Thyroid gland (tissue), 4 donors: ENCODE data around the gene PLEKHM2. TPM values are rescaled to one million over a fixed set of nuclear protein-coding genes. Genes with fewer than 3 reads are reported as not detected.

Experiments
- DNase-seq, 2 donors: peaks; one replicate each; pipeline ENCODE4 v3.0.0-alpha.2; 2019
- H3K27ac ChIP-seq, 3 donors: fragments of 200-600 bp; sonication (generic); 1 replicate in 2 of 3; 2 replicates in 1 of 3; pipeline ENCODE4 v1.5.1; 2016 to 2019; ENCODE audit warnings: mild to moderate bottlenecking in 1 of 3, moderate library complexity in 1 of 3
- H3K27me3 ChIP-seq: fragments of 200-600 bp; sonication (generic); one replicate; pipeline ENCODE4 v1.5.1; 2019
- H3K36me3 ChIP-seq, 2 donors: fragments of 200-600 bp; sonication (generic); one replicate each; pipeline ENCODE4 v1.5.1; 2016 to 2019
- H3K4me1 ChIP-seq, 2 donors: fragments of 200-600 bp; sonication (generic); one replicate each; pipeline ENCODE4 v1.5.1; 2017 to 2019
- H3K4me3 ChIP-seq, 3 donors: fragments of 200-600 bp; sonication (generic); replicated peaks in 1 of 3; 1 replicate in 2 of 3; 2 replicates in 1 of 3; pipeline ENCODE4 v1.5.1; 2016; ENCODE audit warnings: mild to moderate bottlenecking in 1 of 3
- H3K9me3 ChIP-seq: fragments of 200-600 bp; sonication (generic); one replicate; pipeline ENCODE4 v1.5.1; 2017
- CTCF ChIP-seq, 6 experiments: fragments of 200-600 bp in 3 of 6; fragments of 450-650 bp in 3 of 6; sonication (generic) in 3 of 6; IDR thresholded peaks; one replicate each; pipeline ENCODE4 v1.5.1; 2016 to 2019; ENCODE audit warnings: antibody characterized with exemption in 6 of 6, mild to moderate bottlenecking in 2 of 6, inconsistent platforms in 1 of 6, moderate library complexity in 1 of 6
- POLR2A ChIP-seq, 2 donors: fragments of 450-650 bp; IDR thresholded peaks; one replicate each; pipeline ENCODE4 v1.6.1; 2017; ENCODE audit warnings: antibody characterized with exemption in 2 of 2, mild to moderate bottlenecking in 2 of 2, moderate library complexity in 1 of 2
- WGBS, 2 donors: methylation state at CpG; one replicate each; pipeline ENCODE4 v1.1.5; 2017; 5-methylcytosine and 5-hydroxymethylcytosine counted together
- intact Hi-C: fragments of 100-400 bp; cut with DNase I; formaldehyde crosslinking; loops from one replicate; pipeline ENCODE4 v1.15.1; 2023
- total RNA-seq, 4 donors: library from RNA; depleted of rRNA; stranded (reverse); fragments of >200 nt; gene quantifications; one replicate each; pipeline ENCODE4 v1.2.3, GENCODE V29; 2016

The PLEKHM2 gene
- total RNA-seq, 4 donors from 2014 or later = 38.3 to 48.4 (median 39.4) TPM

GRCh38 chr1:15727021-15727420 lies 42.9 kb downstream of the PLEKHM2 start:
- no peak overlapping the region for H3K4me3 ChIP-seq
- 86 to 93% methylated on average over 21 of the region's 21 CpGs for WGBS, 2 donors
- H3K9me3 ChIP-seq = no peaks in the 10 kb centered on the region
- no peaks in the 10 kb centered on the region for H3K27me3 ChIP-seq
- peaks cover 53 to 70% of the 10 kb centered on the region in 2 donors for H3K36me3 ChIP-seq
- intact Hi-C loops = no loop called here
- H3K4me1 ChIP-seq = peaks cover 3 to 5% of the 10 kb centered on the region in 2 donors
- no peak overlapping the region for H3K27ac ChIP-seq
- TF ChIP-seq CTCF (IDR thresholded peaks at IDR 0.05) (no peak), POLR2A (IDR thresholded peaks at IDR 0.05) (no peak)
- DNase-seq = no peak

DNA sequence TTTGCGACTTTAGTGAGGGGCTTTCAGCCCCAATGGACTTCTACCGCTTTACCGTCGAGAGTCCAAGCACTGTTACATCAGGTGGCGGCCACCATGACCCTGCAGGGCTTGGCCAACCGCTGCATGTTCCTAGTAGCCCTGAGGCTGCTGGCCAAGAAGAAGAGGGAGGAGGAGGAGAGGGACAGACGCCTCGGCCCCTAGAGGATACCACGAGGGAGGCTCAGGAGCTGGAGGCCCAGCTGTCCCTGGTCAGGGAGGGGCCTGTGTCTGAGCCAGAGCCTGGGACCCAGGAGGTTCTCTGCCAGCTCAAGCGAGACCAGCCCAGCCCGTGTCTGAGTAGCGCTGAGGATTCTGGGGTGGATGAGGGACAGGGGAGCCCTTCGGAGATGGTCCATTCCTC lies 43.3 kb downstream of the PLEKHM2 start:
- Histone ChIP-seq H3K27me3 (no peaks in the 10 kb centered on the region), H3K27ac (no peak overlapping the region), H3K9me3 (no peaks in the 10 kb centered on the region), H3K36me3 (peaks cover 56 to 71% of the 10 kb centered on the region in 2 donors), H3K4me3 (no peak overlapping the region), H3K4me1 (peaks cover 7 to 9% of the 10 kb centered on the region in 2 donors)
- 86 to 90% methylated on average over 13 of the region's 13 CpGs for WGBS, 2 donors
- intact Hi-C loops = no loop called here
- TF ChIP-seq CTCF (IDR thresholded peaks at IDR 0.05) = no peak
- TF ChIP-seq POLR2A (IDR thresholded peaks at IDR 0.05) = no peak
- no peak for DNase-seq

DNA sequence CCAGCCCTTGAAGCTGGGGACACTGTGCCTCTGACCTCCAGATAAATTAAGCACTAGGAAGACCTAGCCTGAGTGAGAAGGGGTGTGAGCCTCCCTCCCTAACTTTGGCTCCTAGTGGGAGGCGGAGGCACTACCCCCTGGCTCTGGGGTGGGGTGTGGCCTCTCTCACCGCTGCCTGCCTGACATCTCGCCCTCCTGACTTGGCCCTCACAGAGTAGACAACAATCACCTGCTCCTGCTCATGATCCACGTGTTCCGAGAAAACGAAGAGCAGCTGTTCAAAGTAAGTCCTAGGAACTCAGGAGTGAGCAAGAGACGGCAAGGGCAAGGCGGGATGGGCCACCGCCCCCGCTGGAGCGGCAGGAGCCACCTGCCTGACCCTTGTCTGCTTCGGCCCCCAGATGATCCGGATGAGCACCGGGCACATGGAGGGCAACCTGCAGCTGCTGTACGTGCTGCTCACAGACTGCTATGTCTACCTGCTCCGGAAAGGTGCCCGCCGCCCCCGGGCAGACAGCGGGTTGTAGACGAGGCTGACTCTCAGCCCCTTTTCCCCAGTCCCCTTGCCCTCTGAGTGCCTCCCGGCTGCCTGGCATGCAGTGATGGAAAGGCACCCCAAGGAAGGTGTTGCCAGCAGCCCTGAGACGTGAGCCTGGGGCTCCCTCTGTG lies 43.9 kb downstream of the PLEKHM2 start:
- Histone ChIP-seq H3K4me1 (peaks cover 12 to 15% of the 10 kb centered on the region in 2 donors), H3K36me3 (peaks cover 56 to 71% of the 10 kb centered on the region in 2 donors), H3K27ac (no peak overlapping the region), H3K9me3 (no peaks in the 10 kb centered on the region), H3K4me3 (no peak overlapping the region), H3K27me3 (no peaks in the 10 kb centered on the region)
- no peak for DNase-seq
- WGBS, 2 donors = 95 to 97% methylated on average over 20 to 23 of the region's 23 CpGs
- TF ChIP-seq POLR2A (IDR thresholded peaks at IDR 0.05) (no peak), CTCF (IDR thresholded peaks at IDR 0.05) (no peak)
- intact Hi-C loops = no loop called here

- Histone ChIP-seq H3K4me1 (peaks cover 12 to 26% of the 10 kb centered on the region in 2 donors), H3K9me3 (no peaks in the 10 kb centered on the region), H3K27ac (no peak overlapping the region), H3K36me3 (peaks cover 62 to 74% of the 10 kb centered on the region in 2 donors), H3K4me3 (no peak overlapping the region), H3K27me3 (no peaks in the 10 kb centered on the region)
- intact Hi-C loops = no loop called here
- WGBS, 2 donors = 91 to 92% methylated on average over 20 to 22 of the region's 22 CpGs
- DNase-seq = no peak
- no peak for TF ChIP-seq CTCF (IDR thresholded peaks at IDR 0.05)
- TF ChIP-seq POLR2A (IDR thresholded peaks at IDR 0.05) = no peak
Observed at GRCh38 chr1:15728937-15729657, 45.0 kb downstream of the PLEKHM2 start.

DNA sequence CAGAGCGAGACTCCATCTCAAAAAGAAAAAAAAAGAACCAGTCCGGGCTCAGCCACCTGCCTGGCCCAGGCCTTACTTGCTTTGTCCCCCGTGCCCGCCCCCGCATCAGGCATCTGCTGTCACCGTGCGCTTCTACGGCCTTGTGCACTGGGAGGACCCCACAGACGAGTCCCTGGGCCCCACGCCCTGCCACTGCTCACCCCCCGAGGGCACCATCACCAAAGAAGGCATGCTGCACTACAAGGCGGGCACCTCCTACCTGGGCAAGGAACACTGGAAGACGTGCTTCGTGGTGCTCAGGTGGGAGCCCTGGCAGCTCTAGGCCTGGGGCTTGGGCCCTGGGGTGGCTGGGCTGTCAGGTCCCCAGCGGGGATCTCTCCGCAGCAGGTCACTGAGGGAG lies 46.3 kb downstream of the PLEKHM2 start:
- WGBS, 2 donors = 96 to 97% methylated on average over 11 to 15 of the region's 16 CpGs
- no peak for DNase-seq
- H3K4me1 ChIP-seq = peaks cover 15 to 35% of the 10 kb centered on the region in 2 donors
- H3K27ac ChIP-seq = no peak overlapping the region
- intact Hi-C loops = no loop called here
- TF ChIP-seq POLR2A (IDR thresholded peaks at IDR 0.05) = no peak
- no peak for TF ChIP-seq CTCF (IDR thresholded peaks at IDR 0.05)
- H3K4me3 ChIP-seq = no peak overlapping the region
- no peaks in the 10 kb centered on the region for H3K9me3 ChIP-seq
- H3K27me3 ChIP-seq = no peaks in the 10 kb centered on the region
- peaks cover 63 to 77% of the 10 kb centered on the region in 2 donors for H3K36me3 ChIP-seq
